ENCODE measurements around the gene NUCKS1.
A peak's percentile ranks its signal among the peaks of the same experiment; 100 is the strongest.
"Not testable (repeated sequence)": the region's sequence is repeated elsewhere in the genome, so short reads cannot be mapped to it uniquely, and the experiment has no call there.

The NUCKS1 gene

GRCh38 chr1:205725514-205725913 is 24.5 kb downstream of the NUCKS1 start:
- no peak overlapping the region for H3K4me3 ChIP-seq (ENCODE audit: low read depth in 1 of 2, low read length in 2 of 2)
- H3K36me3 ChIP-seq (ENCODE audit: control insufficient read depth in 1 of 2, insufficient read depth in 2 of 2, low read length in 2 of 2) = peaks cover 11 to 32% of the 10 kb centered on the region in 2 donors
- H3K4me1 ChIP-seq (ENCODE audit: control insufficient read depth in 1 of 2, insufficient read depth in 2 of 2, low read length in 2 of 2) = no peaks in the 10 kb centered on the region
- H3K9me3 ChIP-seq (ENCODE audit: control insufficient read depth in 1 of 2, low read length in 2 of 2) = no peaks in the 10 kb centered on the region
- no peak overlapping the region for H3K27ac ChIP-seq (ENCODE audit: low read length)
- no peaks in the 10 kb centered on the region for H3K27me3 ChIP-seq (ENCODE audit: low read depth, low read length)

- not testable (repeated sequence) for H3K4me3 ChIP-seq (ENCODE audit: low read depth in 1 of 2, low read length in 2 of 2); H3K4me1 ChIP-seq (ENCODE audit: control insufficient read depth in 1 of 2, insufficient read depth in 2 of 2, low read length in 2 of 2); H3K9me3 ChIP-seq (ENCODE audit: control insufficient read depth in 1 of 2, low read length in 2 of 2); H3K27ac ChIP-seq (ENCODE audit: low read length); H3K27me3 ChIP-seq (ENCODE audit: low read depth, low read length)
- peaks cover 40 to 48% of the 10 kb centered on the region in 2 donors for H3K36me3 ChIP-seq (ENCODE audit: control insufficient read depth in 1 of 2, insufficient read depth in 2 of 2, low read length in 2 of 2)
These were observed 29.2 kb downstream of the NUCKS1 start for GRCh38 chr1:205720740-205721139.

DNA sequence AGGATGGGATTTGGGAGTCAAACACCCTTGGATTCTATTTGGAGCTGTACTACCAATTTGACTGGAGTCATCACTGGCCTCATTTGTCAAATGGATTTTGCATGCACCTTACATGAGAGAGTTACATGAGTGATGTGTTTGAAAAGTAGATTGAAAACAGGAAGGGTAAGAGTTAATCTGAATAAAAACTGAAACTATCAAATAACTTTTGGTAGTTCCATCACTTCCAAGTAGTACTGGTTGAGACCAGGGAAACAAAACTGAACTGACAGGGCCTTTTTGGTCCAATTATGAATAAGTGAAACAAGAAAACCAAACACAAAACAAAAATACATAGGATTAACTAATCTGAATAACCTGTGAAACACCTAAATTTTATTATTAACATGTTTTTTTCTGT is 30.2 kb downstream of the NUCKS1 start:
- peaks cover 40 to 46% of the 10 kb centered on the region in 2 donors for H3K36me3 ChIP-seq (ENCODE audit: control insufficient read depth in 1 of 2, insufficient read depth in 2 of 2, low read length in 2 of 2)
- H3K4me1 ChIP-seq (ENCODE audit: control insufficient read depth in 1 of 2, insufficient read depth in 2 of 2, low read length in 2 of 2) = no peaks in the 10 kb centered on the region
- no peak overlapping the region for H3K4me3 ChIP-seq (ENCODE audit: low read depth in 1 of 2, low read length in 2 of 2)
- H3K27ac ChIP-seq (ENCODE audit: low read length) = no peak overlapping the region
- H3K27me3 ChIP-seq (ENCODE audit: low read depth, low read length) = no peaks in the 10 kb centered on the region
- H3K9me3 ChIP-seq (ENCODE audit: control insufficient read depth in 1 of 2, low read length in 2 of 2) = no peaks in the 10 kb centered on the region

DNA sequence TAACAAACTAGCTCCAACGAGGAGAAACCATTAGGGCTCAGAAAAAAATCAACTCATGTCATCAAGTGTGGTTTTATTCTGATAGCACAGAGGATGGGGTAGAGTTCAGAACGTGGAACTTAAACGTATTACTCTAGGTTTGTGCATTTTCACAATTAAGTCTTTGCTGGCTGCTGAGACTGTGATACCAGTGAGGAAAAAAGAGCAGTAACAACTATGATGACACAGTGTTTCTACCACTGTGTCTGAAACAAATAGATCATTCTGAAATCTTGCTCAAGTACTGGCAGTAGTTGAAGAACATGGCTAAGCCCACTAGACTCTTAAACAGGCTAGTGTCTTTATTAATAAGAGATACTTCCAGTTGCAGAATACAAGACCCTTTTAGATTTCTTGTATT is 31.0 kb downstream of the NUCKS1 start:
- Histone ChIP-seq H3K36me3 (ENCODE audit: control insufficient read depth in 1 of 2, insufficient read depth in 2 of 2, low read length in 2 of 2) (peaks cover 40 to 43% of the 10 kb centered on the region in 2 donors), H3K4me3 (ENCODE audit: low read depth in 1 of 2, low read length in 2 of 2) (no peak overlapping the region), H3K27me3 (ENCODE audit: low read depth, low read length) (no peaks in the 10 kb centered on the region), H3K4me1 (ENCODE audit: control insufficient read depth in 1 of 2, insufficient read depth in 2 of 2, low read length in 2 of 2) (no peaks in the 10 kb centered on the region), H3K9me3 (ENCODE audit: control insufficient read depth in 1 of 2, low read length in 2 of 2) (no peaks in the 10 kb centered on the region), H3K27ac (ENCODE audit: low read length) (no peak overlapping the region)

DNA sequence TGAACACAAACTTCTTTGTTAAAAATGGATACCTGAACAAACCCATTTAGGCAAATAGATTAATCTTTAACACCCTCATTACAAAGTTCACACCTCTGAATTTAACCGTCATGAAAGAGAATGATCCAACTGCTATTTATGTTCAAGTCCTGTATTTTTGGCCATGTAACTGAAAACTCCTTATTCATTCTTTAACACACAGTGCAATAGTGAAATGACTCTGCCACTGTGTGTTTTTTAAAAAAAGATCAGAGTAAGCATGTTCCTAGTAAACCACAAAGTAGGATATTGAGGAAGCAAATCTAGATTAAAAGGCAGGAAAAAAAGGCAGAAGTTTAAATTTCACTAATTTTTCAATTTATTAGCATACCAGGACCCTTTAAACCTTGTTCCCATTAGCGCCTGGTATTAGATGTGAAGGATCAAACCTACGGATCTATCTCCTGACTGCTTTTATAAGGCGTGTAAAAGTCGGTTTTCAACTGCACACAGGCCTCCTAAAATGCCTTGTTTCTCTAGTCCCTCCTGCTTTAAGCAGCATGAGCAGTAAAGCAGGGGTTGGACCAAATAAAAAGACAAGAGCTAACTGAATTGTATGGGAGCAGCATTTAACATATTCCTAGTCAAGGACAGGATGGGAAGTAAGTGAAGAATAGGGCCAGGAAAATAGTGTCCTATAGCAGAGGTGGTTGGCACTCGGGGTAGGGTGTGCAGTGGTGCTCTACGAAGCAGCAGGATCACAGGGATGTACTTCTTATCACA is 33.4 kb downstream of the NUCKS1 start:
- no peak overlapping the region for H3K27ac ChIP-seq (ENCODE audit: low read length)
- H3K4me3 ChIP-seq (ENCODE audit: low read depth in 1 of 2, low read length in 2 of 2) = no peak overlapping the region
- peaks cover 40 to 43% of the 10 kb centered on the region in 2 donors for H3K36me3 ChIP-seq (ENCODE audit: control insufficient read depth in 1 of 2, insufficient read depth in 2 of 2, low read length in 2 of 2)
- H3K9me3 ChIP-seq (ENCODE audit: control insufficient read depth in 1 of 2, low read length in 2 of 2) = no peaks in the 10 kb centered on the region
- H3K4me1 ChIP-seq (ENCODE audit: control insufficient read depth in 1 of 2, insufficient read depth in 2 of 2, low read length in 2 of 2) = peaks cover 0 to 8% of the 10 kb centered on the region in 2 donors
- no peaks in the 10 kb centered on the region for H3K27me3 ChIP-seq (ENCODE audit: low read depth, low read length)

DNA sequence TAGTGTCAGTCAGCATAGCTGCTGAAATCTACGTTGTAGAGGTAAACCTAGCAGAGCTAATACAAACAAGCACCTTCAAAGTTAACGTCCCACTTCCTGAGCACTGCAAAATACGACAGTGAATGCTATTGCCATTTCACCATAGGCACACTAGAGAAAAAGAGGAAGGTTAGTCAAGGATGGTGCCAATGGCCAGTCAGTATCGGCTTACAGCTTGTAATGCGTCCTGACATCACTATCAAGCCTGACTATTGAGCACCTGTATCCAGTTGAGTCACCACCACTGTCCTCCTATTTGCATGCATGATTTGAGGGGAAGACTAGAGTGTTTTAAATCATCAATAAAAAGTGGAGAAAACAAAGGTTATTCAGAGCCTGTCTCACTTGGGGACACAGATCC is 34.4 kb downstream of the NUCKS1 start:
- H3K27ac ChIP-seq (ENCODE audit: low read length) = no peak overlapping the region
- no peaks in the 10 kb centered on the region for H3K27me3 ChIP-seq (ENCODE audit: low read depth, low read length)
- H3K4me3 ChIP-seq (ENCODE audit: low read depth in 1 of 2, low read length in 2 of 2) = no peak overlapping the region
- peaks cover 38 to 39% of the 10 kb centered on the region in 2 donors for H3K36me3 ChIP-seq (ENCODE audit: control insufficient read depth in 1 of 2, insufficient read depth in 2 of 2, low read length in 2 of 2)
- peaks cover 0 to 15% of the 10 kb centered on the region in 2 donors for H3K4me1 ChIP-seq (ENCODE audit: control insufficient read depth in 1 of 2, insufficient read depth in 2 of 2, low read length in 2 of 2)
- no peaks in the 10 kb centered on the region for H3K9me3 ChIP-seq (ENCODE audit: control insufficient read depth in 1 of 2, low read length in 2 of 2)

GRCh38 chr1:205714906-205715246 is 35.1 kb downstream of the NUCKS1 start:
- Histone ChIP-seq H3K27me3 (ENCODE audit: low read depth, low read length) (no peaks in the 10 kb centered on the region), H3K4me3 (ENCODE audit: low read depth in 1 of 2, low read length in 2 of 2) (no peak overlapping the region), H3K9me3 (ENCODE audit: control insufficient read depth in 1 of 2, low read length in 2 of 2) (no peaks in the 10 kb centered on the region), H3K27ac (ENCODE audit: low read length) (no peak overlapping the region), H3K36me3 (ENCODE audit: control insufficient read depth in 1 of 2, insufficient read depth in 2 of 2, low read length in 2 of 2) (peaks cover 31 to 35% of the 10 kb centered on the region in 2 donors), H3K4me1 (ENCODE audit: control insufficient read depth in 1 of 2, insufficient read depth in 2 of 2, low read length in 2 of 2) (peaks cover 0 to 17% of the 10 kb centered on the region in 2 donors)

DNA sequence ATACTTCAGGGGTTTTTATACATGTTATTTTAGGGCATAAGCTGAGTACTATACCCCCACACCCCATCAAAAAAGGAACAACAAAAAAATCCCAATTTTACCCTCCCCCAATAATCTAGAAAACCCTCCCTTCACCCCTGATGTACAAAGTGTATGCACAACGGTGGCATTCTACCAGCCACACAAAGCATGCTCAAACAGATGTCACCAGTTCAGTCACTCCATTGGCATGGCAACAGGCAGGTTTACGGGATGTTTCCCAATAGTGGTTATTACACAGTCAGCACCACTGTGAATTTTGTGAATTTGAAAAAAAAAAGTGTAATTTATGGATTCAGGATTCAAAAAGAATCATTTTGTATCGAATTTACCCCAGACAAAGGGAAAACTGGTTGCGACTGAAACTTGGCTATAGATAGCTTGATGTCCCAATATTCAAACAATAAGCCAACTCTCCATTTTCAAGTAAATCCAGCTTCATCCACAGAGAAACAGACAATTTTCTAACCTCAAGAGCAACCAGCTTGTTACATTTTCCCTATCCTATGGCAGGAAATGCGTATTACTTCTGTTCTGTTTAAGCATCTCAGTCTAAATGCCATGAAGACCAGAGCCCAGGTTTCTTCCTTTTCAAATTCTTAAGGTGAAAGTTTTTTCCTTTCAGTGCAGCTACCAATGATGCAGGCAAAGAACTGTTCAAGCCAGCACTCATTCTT is 35.6 kb downstream of the NUCKS1 start:
- peaks cover 0 to 17% of the 10 kb centered on the region in 2 donors for H3K4me1 ChIP-seq (ENCODE audit: control insufficient read depth in 1 of 2, insufficient read depth in 2 of 2, low read length in 2 of 2)
- H3K9me3 ChIP-seq (ENCODE audit: control insufficient read depth in 1 of 2, low read length in 2 of 2) = no peaks in the 10 kb centered on the region
- H3K36me3 ChIP-seq (ENCODE audit: control insufficient read depth in 1 of 2, insufficient read depth in 2 of 2, low read length in 2 of 2) = peaks cover 25 to 29% of the 10 kb centered on the region in 2 donors
- H3K27ac ChIP-seq (ENCODE audit: low read length) = no peak overlapping the region
- H3K27me3 ChIP-seq (ENCODE audit: low read depth, low read length) = no peaks in the 10 kb centered on the region
- H3K4me3 ChIP-seq (ENCODE audit: low read depth in 1 of 2, low read length in 2 of 2) = no peak overlapping the region

- H3K27ac ChIP-seq (ENCODE audit: low read length) = peak overlapping the region; percentile 2
- no peaks in the 10 kb centered on the region for H3K27me3 ChIP-seq (ENCODE audit: low read depth, low read length)
- H3K9me3 ChIP-seq (ENCODE audit: control insufficient read depth in 1 of 2, low read length in 2 of 2) = no peaks in the 10 kb centered on the region
- H3K4me1 ChIP-seq (ENCODE audit: control insufficient read depth in 1 of 2, insufficient read depth in 2 of 2, low read length in 2 of 2) = peaks cover 0 to 17% of the 10 kb centered on the region in 2 donors
- peaks cover 0 to under 1% of the 10 kb centered on the region in 2 donors for H3K36me3 ChIP-seq (ENCODE audit: control insufficient read depth in 1 of 2, insufficient read depth in 2 of 2, low read length in 2 of 2)
- H3K4me3 ChIP-seq (ENCODE audit: low read depth in 1 of 2, low read length in 2 of 2) = no peak overlapping the region
These were observed 38.6 kb downstream of the NUCKS1 start for GRCh38 chr1:205711105-205712048.

GRCh38 chr1:205710201-205711062 is 39.5 kb downstream of the NUCKS1 start:
- Histone ChIP-seq H3K36me3 (ENCODE audit: control insufficient read depth in 1 of 2, insufficient read depth in 2 of 2, low read length in 2 of 2) (no peaks in the 10 kb centered on the region), H3K27ac (ENCODE audit: low read length) (no peak overlapping the region), H3K27me3 (ENCODE audit: low read depth, low read length) (no peaks in the 10 kb centered on the region), H3K9me3 (ENCODE audit: control insufficient read depth in 1 of 2, low read length in 2 of 2) (no peaks in the 10 kb centered on the region), H3K4me3 (ENCODE audit: low read depth in 1 of 2, low read length in 2 of 2) (no peak overlapping the region), H3K4me1 (ENCODE audit: control insufficient read depth in 1 of 2, insufficient read depth in 2 of 2, low read length in 2 of 2) (peaks cover 0 to 17% of the 10 kb centered on the region in 2 donors)
